H1 (cell line): ENCODE results near the gene PAPSS2. TPM values are rescaled to one million over a fixed set of nuclear protein-coding genes. Genes with fewer than 3 reads are reported as not detected.

Experiments used
- CTCF ChIA-PET: fragments of 300-600 bp; sonication (Branson Sonifier 250); formaldehyde crosslinking; loops from one replicate; lab custom pipeline; 2021; ENCODE audit not compliant: partially characterized antibody; lab: Charles Lee
- POLR2A ChIA-PET: fragments of 300-600 bp; sonication (Branson Sonifier 250); formaldehyde crosslinking; loops from one replicate; lab custom pipeline; 2021; ENCODE audit warnings: inconsistent platforms; ENCODE audit not compliant: partially characterized antibody; lab: Charles Lee
- DNase-seq, 2 experiments: peaks; one replicate each; pipeline versions ENCODE4 v3.0.0 to v3.0.0-alpha.2; 2010 to 2022; ENCODE audit warnings: low spot score in 2 of 2, low read depth in 1 of 2, mixed read lengths in 1 of 2
- FAIRE-seq: peaks from 2 replicates; lab custom pipeline; 2011; peaks lifted over from hg19 to GRCh38; lab: Jason Lieb, UNC
- H2AFZ ChIP-seq: 2 replicates; pipeline ENCODE4 v1.8.1; 2012; ENCODE audit warnings: low read length, inconsistent platforms
- H2AK5ac ChIP-seq: 2 replicates; pipeline ENCODE4 v1.6.1; 2013; ENCODE audit warnings: low read depth, low read length
- H2BK120ac ChIP-seq: replicated peaks from 2 replicates; pipeline ENCODE3; 2013; ENCODE audit warnings: low read depth, low read length, inconsistent platforms
- H2BK12ac ChIP-seq: 2 replicates; pipeline ENCODE4 v1.6.1; 2013; ENCODE audit warnings: low read depth, low read length
- H2BK15ac ChIP-seq: 2 replicates; pipeline ENCODE4 v1.6.1; 2013; ENCODE audit warnings: low read length
- H2BK20ac ChIP-seq: 2 replicates; pipeline ENCODE4 v1.6.1; 2013; ENCODE audit warnings: low read length
- H2BK5ac ChIP-seq: 2 replicates; pipeline ENCODE4 v1.6.1; 2013; ENCODE audit warnings: low read depth, low read length
- H3K14ac ChIP-seq: 2 replicates; pipeline ENCODE4 v1.6.1; 2013; ENCODE audit warnings: inconsistent platforms; ENCODE audit not compliant: insufficient read length
- H3K18ac ChIP-seq: 2 replicates; pipeline ENCODE4 v1.6.1; 2013; ENCODE audit warnings: low read length; ENCODE audit errors: extremely low read depth
- H3K23ac ChIP-seq: 2 replicates; pipeline ENCODE4 v1.6.1; 2013; ENCODE audit warnings: inconsistent platforms; ENCODE audit not compliant: insufficient read length
- H3K23me2 ChIP-seq: 2 replicates; pipeline ENCODE4 v1.6.1; 2013; ENCODE audit warnings: low read depth, low read length
- H3K27ac ChIP-seq: 2 replicates; pipeline ENCODE4 v1.6.1; 2011; ENCODE audit warnings: low read depth, low read length, inconsistent platforms
- H3K27me3 ChIP-seq, 4 experiments: replicated peaks in 1 of 4; 1 replicate in 1 of 4; 2 replicates in 3 of 4; pipeline versions ENCODE4 v1.6.1 to v1.8.1; 2011 to 2013; ENCODE audit warnings: low read length in 3 of 4, mild to moderate bottlenecking in 3 of 4, inconsistent platforms in 2 of 4, mixed read lengths in 2 of 4, moderate library complexity in 1 of 4; ENCODE audit not compliant: control insufficient read depth in 3 of 4, insufficient read depth in 3 of 4; ENCODE audit errors: extremely low read depth in 1 of 4
- H3K36me3 ChIP-seq, 4 experiments: 2 replicates each; pipeline versions ENCODE4 v1.6.1 to v1.8.1; 2011 to 2013; ENCODE audit warnings: mild to moderate bottlenecking in 4 of 4, low read length in 3 of 4, moderate library complexity in 2 of 4, control low read depth in 1 of 4, inconsistent platforms in 1 of 4; ENCODE audit not compliant: insufficient read depth in 4 of 4, control insufficient read depth in 2 of 4
- H3K4ac ChIP-seq: replicated peaks from 2 replicates; pipeline ENCODE3; 2013; ENCODE audit warnings: low read length, low read depth, mixed read lengths, inconsistent platforms; ENCODE audit not compliant: insufficient read length
- H3K4me1 ChIP-seq, 4 experiments: replicated peaks in 1 of 4; 1 replicate in 1 of 4; 2 replicates in 3 of 4; pipeline versions ENCODE4 v1.6.1 to v1.8.1; 2011 to 2013; ENCODE audit warnings: low read length in 3 of 4, inconsistent platforms in 2 of 4, mixed read lengths in 1 of 4; ENCODE audit not compliant: insufficient read depth in 4 of 4, control insufficient read depth in 3 of 4
- H3K4me2 ChIP-seq, 2 experiments: 2 replicates each; pipeline versions ENCODE4 v1.6.1 to v1.8.1; 2011 to 2013; ENCODE audit warnings: low read depth in 2 of 2, low read length in 2 of 2, control low read depth in 1 of 2, inconsistent platforms in 1 of 2, mild to moderate bottlenecking in 1 of 2; ENCODE audit not compliant: insufficient read depth in 1 of 2
- H3K4me3 ChIP-seq, 4 experiments: fragments of 200-600, 300-600 bp in 1 of 4; sonication (generic), shearing (Covaris generic), sonication (Bioruptor Twin) in 1 of 4; 2 replicates each; pipeline versions ENCODE4 v1.5.1 to v1.8.1; 2011 to 2016; ENCODE audit warnings: low read length in 4 of 4, low read depth in 3 of 4, control low read depth in 2 of 4, inconsistent platforms in 2 of 4, mild to moderate bottlenecking in 2 of 4, mixed read lengths in 1 of 4, moderate library complexity in 1 of 4; ENCODE audit not compliant: insufficient read depth in 2 of 4; ENCODE audit errors: extremely low read depth in 1 of 4
- H3K56ac ChIP-seq: replicated peaks from 2 replicates; pipeline ENCODE3; 2013; ENCODE audit warnings: low read depth, mild to moderate bottlenecking, mixed read lengths, low read length, inconsistent platforms; ENCODE audit not compliant: insufficient read length
- H3K79me1 ChIP-seq: 2 replicates; pipeline ENCODE4 v1.6.1; 2013; ENCODE audit warnings: low read depth, low read length, control low read depth
- H3K79me2 ChIP-seq, 2 experiments: 2 replicates each; pipeline versions ENCODE4 v1.6.1 to v1.8.1; 2012 to 2013; ENCODE audit warnings: low read length in 2 of 2, mild to moderate bottlenecking in 2 of 2, inconsistent platforms in 1 of 2; ENCODE audit not compliant: insufficient read depth in 2 of 2, control insufficient read depth in 1 of 2
- H3K9ac ChIP-seq, 4 experiments: replicated peaks in 1 of 4; 1 replicate in 1 of 4; 2 replicates in 3 of 4; pipeline versions ENCODE4 v1.6.1 to v1.8.1; 2011 to 2013; ENCODE audit warnings: low read depth in 3 of 4, low read length in 3 of 4, control low read depth in 2 of 4, mild to moderate bottlenecking in 2 of 4, moderate library complexity in 2 of 4, inconsistent platforms in 1 of 4; ENCODE audit errors: extremely low read depth in 1 of 4
- H3K9me3 ChIP-seq, 2 experiments: 2 replicates each; pipeline versions ENCODE4 v1.6.1 to v1.8.1; 2012 to 2013; ENCODE audit warnings: mild to moderate bottlenecking in 2 of 2, moderate library complexity in 2 of 2, control low read depth in 1 of 2, inconsistent platforms in 1 of 2, low read depth in 1 of 2, low read length in 1 of 2, mixed read lengths in 1 of 2; ENCODE audit not compliant: insufficient read depth in 2 of 2
- H4K20me1 ChIP-seq, 2 experiments: replicated peaks in 1 of 2; 2 replicates each; pipeline versions ENCODE3 to v1.8.1; 2011 to 2013; ENCODE audit warnings: inconsistent platforms in 2 of 2, low read length in 2 of 2, mild to moderate bottlenecking in 1 of 2; ENCODE audit not compliant: insufficient read depth in 2 of 2, control insufficient read depth in 1 of 2
- H4K5ac ChIP-seq: 2 replicates; pipeline ENCODE4 v1.6.1; 2013; ENCODE audit warnings: low read length, low read depth, mixed read lengths, inconsistent platforms; ENCODE audit not compliant: insufficient read length
- H4K8ac ChIP-seq: 2 replicates; pipeline ENCODE4 v1.8.0; 2013; ENCODE audit warnings: mild to moderate bottlenecking, moderate library complexity, low read length, inconsistent platforms; ENCODE audit not compliant: insufficient read depth; ENCODE audit errors: extremely low read depth
- H4K91ac ChIP-seq: replicated peaks from 2 replicates; pipeline ENCODE3; 2013; ENCODE audit warnings: low read length, mixed read lengths, inconsistent platforms; ENCODE audit not compliant: insufficient read length
- HDAC2 ChIP-seq, 2 experiments: fragments of 300-600 bp in 1 of 2; sonication (generic) in 1 of 2; IDR thresholded peaks; 2 replicates each; pipeline ENCODE4 v1.6.1; 2011 to 2012; ENCODE audit warnings: low read depth in 2 of 2, low read length in 2 of 2, mild to moderate bottlenecking in 2 of 2, moderate library complexity in 2 of 2, borderline replicate concordance in 1 of 2, inconsistent platforms in 1 of 2
- polyA plus RNA-seq, 7 experiments: library from polyadenylated mRNA; depleted of rRNA in 3 of 7; stranded (reverse) in 5 of 7; unstranded in 2 of 7; fragments of >200 nt in 5 of 7; fragments of 200-250 nt in 2 of 7; gene quantifications; 1 replicate in 5 of 7; 2 replicates in 1 of 7; 4 replicates in 1 of 7; pipeline versions ENCODE4 v1.2.1 to v1.2.3, GENCODE V29; 2011 to 2013; ENCODE audit warnings: missing spikeins in 2 of 7, mixed read lengths in 2 of 7
- total RNA-seq: library from RNA; stranded (reverse); fragmentation: NEBNext Ultra II Directional; extraction: Animal tissue kit (Norgen Biotek cat#: 25700); gene quantifications from 2 replicates; pipeline ENCODE4 v1.2.1, GENCODE V29; 2021

Gene PAPSS2
- total and polyA plus RNA-seq, 2 of the 8 experiments (the other 6 are each of a cell fraction or from before 2014, with no cell fraction given): 7.6 to 20.2 TPM

GRCh38 chr10:87670586-87670985, 10.9 kb downstream of the PAPSS2 start:
- H2BK120ac ChIP-seq: no peak overlapping the region
- H3K9ac ChIP-seq: no peak overlapping the region
- H3K4me1 ChIP-seq: peaks cover 0 to 2% (median 0%) of the 10 kb centered on the region in 4 experiments; a peak in 1 of 7 replicates
- H4K91ac ChIP-seq: no peak overlapping the region
- no peak overlapping the region for H3K4ac ChIP-seq
- H4K5ac ChIP-seq: no peak overlapping the region
- H2AK5ac ChIP-seq: no peak overlapping the region
- no peaks in the 10 kb centered on the region for H3K23me2 ChIP-seq
- H2BK20ac ChIP-seq: no peak overlapping the region
- FAIRE-seq (no peak), DNase-seq (no peak)
- no peaks in the 10 kb centered on the region for H3K9me3 ChIP-seq
- H3K27ac ChIP-seq: no peak overlapping the region
- ChIA-PET CTCF (interaction anchor here (1.2 kb wide), 1 partner anchor 9 kb away, joined by 3 read pairs; no protein-coding TSS in a partner anchor), POLR2A (interaction anchor here (1.3 kb wide), 1 partner anchor 10 kb away, joined by 3 read pairs; no protein-coding TSS in a partner anchor)
- no peak overlapping the region for H3K4me3 ChIP-seq
- H3K56ac ChIP-seq: no peak overlapping the region
- no peak overlapping the region for H3K18ac ChIP-seq
- no peak overlapping the region for H2BK15ac ChIP-seq
- H3K14ac ChIP-seq: no peak overlapping the region
- no peak overlapping the region for H3K4me2 ChIP-seq
- peaks cover 0 to 15% of the 10 kb centered on the region in 2 experiments; a peak in 2 of 4 replicates for H3K79me2 ChIP-seq
- no peak overlapping the region for H3K23ac ChIP-seq
- H4K20me1 ChIP-seq: no peaks in the 10 kb centered on the region
- no peaks in the 10 kb centered on the region; a peak in 2 of 8 replicates for H3K36me3 ChIP-seq
- no peak overlapping the region for H2BK12ac ChIP-seq
- H3K27me3 ChIP-seq: no peaks in the 10 kb centered on the region
- no peak overlapping the region for H2BK5ac ChIP-seq
- H4K8ac ChIP-seq: no peak overlapping the region
- H3K79me1 ChIP-seq: no peaks in the 10 kb centered on the region; the same call in 1 of the 2 replicates
- no peak overlapping the region for H2AFZ ChIP-seq
- no peak for TF ChIP-seq HDAC2 (IDR thresholded peaks at IDR 0.05; ENCODE audit: borderline replicate concordance in 1 of 2, low read depth in 2 of 2, low read length in 2 of 2)
